NCI-H2171 treated with DMSO at 0.1 percent for 48 hours (cell line): ENCODE data around the gene ZNF770.
A peak's percentile ranks its signal among the peaks of the same experiment; 100 is the strongest.
"Not testable (repeated sequence)": the region's sequence is repeated elsewhere in the genome, so short reads cannot be mapped to it uniquely, and the experiment has no call there.

Experiments
- DNase-seq: peaks from one replicate; lab custom pipeline; 2025; lab: John Stamatoyannopoulos, UW

Gene ZNF770

GRCh38 chr15:34973512-34973911, 14.6 kb downstream of the ZNF770 start:
- no peak for DNase-seq

- DNase-seq = not testable (repeated sequence)
These were observed 17.9 kb downstream of the ZNF770 start for GRCh38 chr15:34970098-34970643.

GRCh38 chr15:34969340-34970097, 18.6 kb downstream of the ZNF770 start, which contains the start of gene AQR:
Gene AQR, minus strand, starts transcription at chr15:34969742. Its CDS starts 129 bp downstream, at chr15:34969613.
- DNase-seq = peak; percentile 98

- no peak for DNase-seq
These were observed 23.8 kb downstream of the ZNF770 start for GRCh38 chr15:34964277-34964676.

- DNase-seq = no peak
These were observed 34.2 kb downstream of the ZNF770 start for GRCh38 chr15:34953851-34954250.

DNA sequence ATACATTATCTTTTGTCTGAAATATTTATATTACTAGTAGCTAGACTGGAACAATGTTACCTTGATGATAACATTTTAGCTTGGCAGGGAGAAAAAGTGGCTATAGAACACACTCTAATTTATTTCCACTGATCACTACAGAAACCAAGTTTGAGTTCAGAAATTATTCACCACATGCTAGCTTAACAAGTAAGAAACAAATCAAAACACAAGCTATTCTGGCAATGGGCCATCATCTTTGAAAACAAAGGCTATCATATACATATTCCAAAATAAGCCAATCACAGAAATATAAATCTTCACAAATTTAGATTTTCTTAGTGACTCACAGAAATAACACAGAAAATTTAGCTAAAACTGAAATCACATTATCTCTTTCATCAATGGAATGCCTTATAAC, 35.6 kb downstream of the ZNF770 start:
- DNase-seq = no peak

- no peak for DNase-seq
These were observed 36.1 kb downstream of the ZNF770 start for GRCh38 chr15:34951993-34952392.

DNA sequence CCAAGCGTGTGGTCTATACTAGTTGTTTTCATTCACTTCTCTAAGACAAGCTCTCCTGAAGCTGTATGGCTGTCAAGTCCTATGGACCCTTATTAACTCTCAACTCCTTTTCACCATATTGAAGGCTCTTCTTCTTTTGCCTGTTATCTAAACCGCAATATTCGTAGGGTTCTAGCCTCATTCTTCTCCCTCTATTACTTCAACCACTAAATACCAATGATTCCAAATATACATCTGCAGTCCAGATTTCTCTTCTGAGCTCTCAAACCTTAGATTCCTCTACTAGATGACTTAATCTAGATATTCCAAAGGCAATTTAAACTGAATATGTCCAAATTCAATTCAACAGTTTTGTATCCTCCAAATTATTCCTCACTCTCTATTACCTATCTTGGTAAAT, 43.2 kb downstream of the ZNF770 start:
- DNase-seq = no peak

GRCh38 chr15:34943711-34944110, 44.4 kb downstream of the ZNF770 start:
- no peak for DNase-seq

DNA sequence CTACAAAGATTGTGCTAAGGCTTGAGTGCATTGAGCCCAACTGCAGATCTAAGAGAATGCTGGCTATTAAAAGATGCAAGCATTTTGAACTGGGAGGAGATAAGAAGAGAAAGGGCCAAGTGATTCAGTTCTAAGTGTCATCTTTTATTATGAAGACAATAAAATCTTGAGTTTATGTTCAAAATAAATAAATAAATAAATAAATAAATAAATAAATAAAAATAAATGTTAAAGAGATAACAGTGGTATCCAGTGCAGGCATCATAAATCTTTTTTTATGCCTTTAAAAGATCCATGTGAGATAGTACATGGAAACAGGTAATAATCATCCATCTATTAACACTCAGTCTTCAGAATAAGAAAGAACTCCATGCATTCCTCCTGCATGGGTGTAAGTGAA, 44.8 kb downstream of the ZNF770 start:
- DNase-seq = not testable (repeated sequence)

DNA sequence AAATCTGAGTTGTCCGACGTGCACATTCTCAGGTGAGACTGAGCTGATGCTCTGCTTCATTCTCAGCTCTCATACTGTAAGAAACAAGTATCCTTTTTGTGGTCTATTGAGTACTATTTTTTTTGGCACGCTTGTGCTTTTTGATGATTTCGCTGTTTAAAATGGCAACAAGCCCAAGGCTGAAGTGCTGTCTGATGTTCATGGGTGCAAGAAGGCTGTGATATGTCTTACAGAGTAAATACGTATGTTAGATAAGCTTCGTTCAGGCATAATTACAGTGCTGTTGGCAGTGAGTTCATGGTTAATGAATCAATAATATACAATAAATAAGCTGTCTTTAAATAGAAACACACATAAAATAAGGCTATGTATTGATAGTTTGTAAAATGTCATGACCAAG, 45.7 kb downstream of the ZNF770 start:
- no peak for DNase-seq

- DNase-seq = no peak
These were observed 46.3 kb downstream of the ZNF770 start for GRCh38 chr15:34941831-34942230.

- DNase-seq = no peak
These were observed 46.8 kb downstream of the ZNF770 start for GRCh38 chr15:34941185-34941698.

DNA sequence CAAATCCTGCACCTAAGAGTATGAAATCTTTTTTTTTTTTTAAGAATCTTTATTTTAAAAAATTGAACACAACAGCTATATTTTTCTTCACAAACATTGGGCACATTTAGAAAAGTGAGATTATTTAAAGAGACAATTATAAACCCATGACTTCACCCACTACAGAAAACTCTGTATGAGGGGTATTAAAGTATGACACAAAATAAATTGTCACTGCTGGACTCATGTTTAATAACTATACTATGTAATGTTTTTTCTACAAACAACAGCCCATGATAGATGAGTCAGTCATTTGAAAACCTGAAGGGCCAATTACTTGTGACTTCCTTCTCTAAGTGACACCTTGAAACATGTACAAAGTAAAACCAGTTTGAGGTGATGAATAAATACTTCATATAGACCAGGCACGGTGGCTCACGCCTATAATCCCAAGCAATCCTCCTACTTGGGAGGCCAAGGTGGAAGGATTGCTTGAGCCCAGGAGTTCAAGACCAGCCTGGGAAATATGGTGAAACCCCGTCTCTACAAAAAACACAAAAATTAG, 54.6 kb downstream of the ZNF770 start:
- DNase-seq = no peak

DNA sequence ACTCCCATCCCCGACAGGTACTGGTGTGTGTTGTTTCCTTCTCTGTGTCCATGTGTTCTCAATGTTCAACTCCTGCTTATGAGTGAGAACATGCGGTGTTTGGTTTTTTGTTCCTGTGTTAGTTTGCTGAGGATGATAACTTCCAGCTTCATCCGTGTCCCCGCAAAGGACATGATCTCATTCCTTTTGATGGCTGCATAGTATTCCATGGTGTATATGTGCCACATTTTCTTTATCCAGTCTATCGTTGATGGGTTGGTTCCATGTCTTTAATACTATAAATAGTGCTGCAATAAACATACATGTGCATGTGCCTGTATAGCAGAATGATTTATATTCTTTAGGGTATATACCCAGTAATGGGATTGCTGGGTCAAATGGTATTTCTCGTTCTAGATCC, 59.7 kb downstream of the ZNF770 start:
- not testable (repeated sequence) for DNase-seq
